Esophagus muscularis mucosa (tissue), 3 donors: ENCODE measurements around the gene ANKS1A.

Experiments
- POLR2A ChIP-seq: fragments of 450-650 bp; IDR thresholded peaks from one replicate; pipeline ENCODE4 v1.6.1; 2017; ENCODE audit warnings: antibody characterized with exemption, moderate library complexity, mild to moderate bottlenecking, low read depth
- POLR2AphosphoS5 ChIP-seq, 2 donors: sonication (generic); formaldehyde crosslinking; IDR thresholded peaks; one replicate each; pipeline ENCODE4 v1.6.1; 2017; ENCODE audit warnings: antibody characterized with exemption in 2 of 2
- TF ChIP-seq, protein P1 (sequence below), 3 experiments: fragments of 200-600 bp in 2 of 3; fragments of 450-650 bp in 1 of 3; sonication (generic) in 2 of 3; IDR thresholded peaks; one replicate each; pipeline ENCODE4 v1.5.1; 2017 to 2019; ENCODE audit warnings: antibody characterized with exemption in 3 of 3, mild to moderate bottlenecking in 2 of 3, moderate library complexity in 1 of 3

- TF ChIP-seq POLR2A = no peak
- TF ChIP-seq, protein P1, sequence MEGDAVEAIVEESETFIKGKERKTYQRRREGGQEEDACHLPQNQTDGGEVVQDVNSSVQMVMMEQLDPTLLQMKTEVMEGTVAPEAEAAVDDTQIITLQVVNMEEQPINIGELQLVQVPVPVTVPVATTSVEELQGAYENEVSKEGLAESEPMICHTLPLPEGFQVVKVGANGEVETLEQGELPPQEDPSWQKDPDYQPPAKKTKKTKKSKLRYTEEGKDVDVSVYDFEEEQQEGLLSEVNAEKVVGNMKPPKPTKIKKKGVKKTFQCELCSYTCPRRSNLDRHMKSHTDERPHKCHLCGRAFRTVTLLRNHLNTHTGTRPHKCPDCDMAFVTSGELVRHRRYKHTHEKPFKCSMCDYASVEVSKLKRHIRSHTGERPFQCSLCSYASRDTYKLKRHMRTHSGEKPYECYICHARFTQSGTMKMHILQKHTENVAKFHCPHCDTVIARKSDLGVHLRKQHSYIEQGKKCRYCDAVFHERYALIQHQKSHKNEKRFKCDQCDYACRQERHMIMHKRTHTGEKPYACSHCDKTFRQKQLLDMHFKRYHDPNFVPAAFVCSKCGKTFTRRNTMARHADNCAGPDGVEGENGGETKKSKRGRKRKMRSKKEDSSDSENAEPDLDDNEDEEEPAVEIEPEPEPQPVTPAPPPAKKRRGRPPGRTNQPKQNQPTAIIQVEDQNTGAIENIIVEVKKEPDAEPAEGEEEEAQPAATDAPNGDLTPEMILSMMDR (IDR thresholded peaks at IDR 0.05) = no peak
- no peak for TF ChIP-seq POLR2AphosphoS5 (IDR thresholded peaks at IDR 0.05)
Measured at GRCh38 chr6:35026434-35027222, 137.6 kb downstream of the ANKS1A start.
